ENCODE results near the gene ZC3H4.
A peak's percentile ranks its signal among the peaks of the same experiment; 100 is the strongest.

ZC3H4 gene

GRCh38 chr19:47112997-47113849 lies at the start of gene ZC3H4:
Gene ZC3H4, minus strand, starts transcription at chr19:47113776. Its CDS starts 1,192 bp downstream, at chr19:47112584.
- DNase-seq, result peak; percentile 99

GRCh38 chr19:47161876-47162489 lies 48.4 kb upstream of the ZC3H4 start:
- DNase-seq, result no peak

- peak; percentile 68 for DNase-seq
Observed at GRCh38 chr19:47158879-47159503, 45.4 kb upstream of the ZC3H4 start.

GRCh38 chr19:47158367-47158791 lies 44.8 kb upstream of the ZC3H4 start:
- DNase-seq, result no peak

GRCh38 chr19:47157431-47158321 lies 44.1 kb upstream of the ZC3H4 start:
- DNase-seq, result peak; percentile 68

GRCh38 chr19:47156861-47157430 lies 43.4 kb upstream of the ZC3H4 start:
- DNase-seq, result peak; percentile 70

GRCh38 chr19:47155148-47155547 lies 41.6 kb upstream of the ZC3H4 start:
- DNase-seq, result no peak

GRCh38 chr19:47153266-47153665 lies 39.7 kb upstream of the ZC3H4 start:
- no peak for DNase-seq

GRCh38 chr19:47152632-47153031 lies 39.1 kb upstream of the ZC3H4 start:
- DNase-seq, result no peak

GRCh38 chr19:47152205-47152604 lies 38.6 kb upstream of the ZC3H4 start:
- no peak for DNase-seq

- DNase-seq, result no peak
Observed at GRCh38 chr19:47151627-47152026, 38.1 kb upstream of the ZC3H4 start.

- DNase-seq, result no peak
Observed at GRCh38 chr19:47146920-47147319, 33.3 kb upstream of the ZC3H4 start.

- DNase-seq, result no peak
Observed at GRCh38 chr19:47145639-47146486, 32.3 kb upstream of the ZC3H4 start.

GRCh38 chr19:47144630-47145029 lies 31.1 kb upstream of the ZC3H4 start:
- DNase-seq, result no peak

GRCh38 chr19:47143322-47144073 lies 29.9 kb upstream of the ZC3H4 start:
- no peak for DNase-seq

GRCh38 chr19:47142779-47143178 lies 29.2 kb upstream of the ZC3H4 start:
- DNase-seq, result peak; percentile 36

GRCh38 chr19:47141695-47142094 lies 28.1 kb upstream of the ZC3H4 start:
- no peak for DNase-seq

GRCh38 chr19:47141252-47141651 lies 27.7 kb upstream of the ZC3H4 start:
- DNase-seq, result peak; percentile 91

- no peak for DNase-seq
Observed at GRCh38 chr19:47135156-47135555, 21.6 kb upstream of the ZC3H4 start.

- DNase-seq, result no peak
Observed at GRCh38 chr19:47134545-47134944, 21.0 kb upstream of the ZC3H4 start.

- no peak for DNase-seq
Observed at GRCh38 chr19:47133021-47133471, 19.5 kb upstream of the ZC3H4 start.
